Peyer's patch (tissue), 4 donors: Measurements from ENCODE around the gene TMEM59L.

Experiments used
- CTCF ChIP-seq, 6 experiments: fragments of 450-650 bp in 4 of 6; fragments of 200-600 bp in 2 of 6; sonication (generic) in 1 of 6; IDR thresholded peaks; one replicate each; pipeline ENCODE4 v1.5.1; 2017 to 2019; ENCODE audit warnings: antibody characterized with exemption in 6 of 6, mild to moderate bottlenecking in 3 of 6, moderate library complexity in 1 of 6
- POLR2A ChIP-seq, 2 donors: fragments of 450-650 bp; IDR thresholded peaks; one replicate each; pipeline ENCODE4 v1.5.1; 2017; ENCODE audit warnings: antibody characterized with exemption in 2 of 2, mild to moderate bottlenecking in 2 of 2, moderate library complexity in 2 of 2

- TF ChIP-seq CTCF (IDR thresholded peaks at IDR 0.05) (no peak), POLR2A (IDR thresholded peaks at IDR 0.05) (no peak)
Observed at GRCh38 chr19:18668252-18668631, 55.6 kb downstream of the TMEM59L start.
